ENCODE data around the gene ANKRD33B.

GRCh38 chr5:10566543-10567068 lies 2.7 kb downstream of the ANKRD33B start:
- TF ChIP-seq GATA2 (IDR thresholded peaks at IDR 0.05; ENCODE audit: low read depth, low read length): no peak
- TF ChIP-seq GATA3 (IDR thresholded peaks at IDR 0.05; ENCODE audit: low read depth, low read length): no peak
